ENCODE data around the gene CNTNAP2. TPM values are rescaled to one million over a fixed set of nuclear protein-coding genes. Genes with fewer than 3 reads are reported as not detected.
"Not testable (repeated sequence)": the region's sequence is repeated elsewhere in the genome, so short reads cannot be mapped to it uniquely, and the experiment has no call there.

The CNTNAP2 gene
- total RNA-seq, 2 donors from 2014 or later, result 0.37 TPM; not detected in 1

DNA sequence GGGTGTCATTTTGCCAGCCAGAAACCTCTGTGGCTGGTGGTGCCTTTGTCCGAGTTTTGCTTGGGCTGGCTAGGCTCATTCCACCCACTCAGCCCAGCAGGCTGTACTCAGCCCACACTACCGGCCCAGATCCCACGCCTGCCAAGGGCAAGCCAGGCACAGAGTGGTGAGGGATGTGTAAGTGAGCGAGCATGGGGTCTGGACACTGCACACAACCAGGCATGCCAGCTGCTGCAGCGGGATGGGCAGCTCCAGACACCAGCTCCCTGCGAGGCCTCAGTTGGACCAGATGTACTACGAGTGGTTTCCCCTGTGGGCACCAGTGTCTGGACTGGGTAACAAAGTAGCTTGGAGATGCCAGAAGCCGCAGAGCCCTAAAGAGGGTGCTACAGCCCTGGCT is 2339.8 kb downstream of the CNTNAP2 start:
- ATAC-seq (no peak), DNase-seq (no peak)

DNA sequence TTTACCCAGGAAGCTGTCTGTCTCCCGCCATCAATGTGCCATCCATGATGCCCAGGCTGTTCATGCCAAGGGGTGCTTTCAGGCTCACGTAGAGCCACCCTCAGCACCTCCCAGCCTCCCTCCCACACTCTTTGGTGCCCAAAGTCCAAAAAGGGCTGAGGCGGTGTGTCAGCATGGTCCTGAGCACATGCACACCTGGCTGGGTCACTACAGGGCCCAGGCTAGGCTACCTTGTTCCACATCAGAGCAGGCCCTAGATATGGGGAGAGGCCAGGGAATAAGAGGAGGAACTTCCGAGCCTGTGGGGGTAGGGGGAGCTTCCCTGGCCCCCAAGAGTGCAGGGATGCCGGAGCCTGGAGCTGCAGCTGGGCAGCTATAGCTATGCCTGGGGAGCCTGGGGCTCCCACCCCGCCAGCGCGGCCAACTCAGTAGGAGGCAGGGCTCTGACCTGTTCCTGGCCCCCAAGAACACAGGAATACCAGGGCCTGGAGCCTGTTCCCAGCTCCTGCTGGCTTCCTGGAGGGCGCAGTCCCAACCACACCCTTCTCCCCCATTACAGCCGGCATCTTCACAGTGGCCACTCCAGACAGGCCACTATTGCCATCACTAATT is 2340.8 kb downstream of the CNTNAP2 start:
- Mint-ChIP-seq H3K27me3 (peaks cover 30% of the 10 kb centered on the region), H3K36me3 (ENCODE audit: low read depth) (peaks cover under 1% of the 10 kb centered on the region), H3K4me1 (peaks cover 2% of the 10 kb centered on the region), H3K4me3 (no peak overlapping the region), H3K27ac (no peak overlapping the region)
- ATAC-seq (no peak), DNase-seq (no peak)
- H3K9me3 ChIP-seq (ENCODE audit: control insufficient read depth, low read length, poor library complexity, severe bottlenecking), result no peaks in the 10 kb centered on the region

More for the DNA sequence above, 2339.8 kb downstream of the CNTNAP2 start:
- H3K4me3 Mint-ChIP-seq, result no peak overlapping the region
- H3K27me3 Mint-ChIP-seq, result peaks cover 30% of the 10 kb centered on the region
- peaks cover 2% of the 10 kb centered on the region for H3K36me3 Mint-ChIP-seq (ENCODE audit: low read depth)
- H3K27ac Mint-ChIP-seq, result no peak overlapping the region
- peaks cover 2% of the 10 kb centered on the region for H3K4me1 Mint-ChIP-seq
- no peaks in the 10 kb centered on the region for H3K9me3 ChIP-seq (ENCODE audit: control insufficient read depth, low read length, poor library complexity, severe bottlenecking)

DNA sequence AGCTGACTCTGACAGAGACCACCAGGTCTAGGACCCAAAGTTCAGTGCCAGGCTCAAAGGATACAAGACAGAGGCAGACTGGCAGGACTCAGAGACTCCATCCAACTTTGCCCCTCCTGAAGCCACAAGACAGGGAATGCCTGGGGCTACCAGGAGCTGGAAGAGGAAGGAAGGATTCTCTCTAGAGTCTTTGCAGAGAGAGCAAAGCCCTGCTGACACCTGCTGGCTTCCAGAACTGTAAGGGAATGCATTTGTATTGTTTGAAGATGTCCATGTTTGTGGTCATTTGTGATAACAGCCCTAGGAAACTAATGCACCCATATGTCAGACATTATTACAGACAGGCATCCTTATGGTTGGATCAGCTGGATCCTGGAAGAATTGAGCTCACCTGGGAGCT is 2341.7 kb downstream of the CNTNAP2 start:
- H3K27me3 Mint-ChIP-seq, result peaks cover 30% of the 10 kb centered on the region
- no peak overlapping the region for H3K27ac Mint-ChIP-seq
- H3K4me1 Mint-ChIP-seq, result peaks cover 2% of the 10 kb centered on the region
- no peaks in the 10 kb centered on the region for H3K36me3 Mint-ChIP-seq (ENCODE audit: low read depth)
- H3K9me3 ChIP-seq (ENCODE audit: control insufficient read depth, low read length, poor library complexity, severe bottlenecking), result no peaks in the 10 kb centered on the region
- ATAC-seq (no peak), DNase-seq (no peak)
- no peak overlapping the region for H3K4me3 Mint-ChIP-seq

DNA sequence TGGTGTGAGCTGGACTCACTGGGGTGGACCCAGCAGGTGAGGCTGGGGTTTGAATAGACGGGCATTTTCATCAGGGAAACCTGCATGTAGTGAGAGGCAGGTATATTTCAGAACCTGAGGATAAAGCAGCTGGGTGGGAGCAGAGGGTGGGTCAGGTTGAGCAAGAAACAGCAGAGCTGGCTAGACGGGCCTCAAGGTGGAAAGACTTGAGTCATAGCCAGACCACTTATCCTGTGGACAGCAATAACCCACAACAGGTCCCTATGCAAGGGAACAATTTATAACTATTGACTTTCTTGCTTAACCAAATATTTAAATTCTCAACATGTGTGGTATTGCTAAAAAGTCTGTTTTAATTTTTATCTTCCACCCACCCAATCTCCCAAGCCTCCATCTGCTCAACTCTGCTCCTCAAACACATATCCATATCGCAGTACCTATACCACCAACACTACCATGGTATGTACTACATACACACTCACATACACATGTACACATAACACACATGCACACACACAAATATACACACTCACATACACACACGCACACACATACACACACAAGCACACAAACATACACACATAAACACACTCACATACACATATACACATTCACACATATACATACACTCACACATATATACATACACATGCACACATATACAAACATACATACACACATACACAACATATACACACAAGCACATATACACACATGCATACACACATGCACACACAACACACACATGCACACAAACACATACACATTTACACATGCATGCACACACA is 2345.0 kb downstream of the CNTNAP2 start:
- DNase-seq, result no peak
- H3K9me3 ChIP-seq (ENCODE audit: control insufficient read depth, low read length, poor library complexity, severe bottlenecking), result no peaks in the 10 kb centered on the region
- Mint-ChIP-seq H3K4me3 (no peak overlapping the region), H3K36me3 (ENCODE audit: low read depth) (no peaks in the 10 kb centered on the region), H3K4me1 (no peaks in the 10 kb centered on the region), H3K27ac (no peak overlapping the region), H3K27me3 (peaks cover 7% of the 10 kb centered on the region)
- no peak for ATAC-seq

DNA sequence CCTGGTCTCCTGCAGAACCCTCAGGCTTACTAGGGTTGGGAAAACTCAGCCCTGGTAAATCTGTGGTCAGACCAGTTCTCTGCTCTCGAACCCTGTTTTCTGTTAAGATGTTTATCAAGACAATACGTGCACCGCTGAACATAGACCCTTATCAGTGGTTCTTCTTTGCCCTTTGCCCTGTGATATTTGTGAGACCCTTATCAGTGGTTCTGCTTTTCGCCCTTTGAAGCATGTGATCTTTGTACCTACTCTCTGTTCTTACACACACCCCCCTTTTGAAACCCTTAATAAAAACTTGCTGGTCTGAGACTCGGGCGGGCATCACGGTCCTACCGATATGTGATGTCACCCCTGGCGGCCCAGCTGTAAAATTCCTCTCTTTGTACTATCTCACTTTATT is 2346.2 kb downstream of the CNTNAP2 start:
- not testable (repeated sequence) for DNase-seq; H3K27me3 Mint-ChIP-seq; H3K27ac Mint-ChIP-seq; H3K36me3 Mint-ChIP-seq (ENCODE audit: low read depth); H3K4me3 Mint-ChIP-seq; H3K9me3 ChIP-seq (ENCODE audit: control insufficient read depth, low read length, poor library complexity, severe bottlenecking); H3K4me1 Mint-ChIP-seq; ATAC-seq

DNA sequence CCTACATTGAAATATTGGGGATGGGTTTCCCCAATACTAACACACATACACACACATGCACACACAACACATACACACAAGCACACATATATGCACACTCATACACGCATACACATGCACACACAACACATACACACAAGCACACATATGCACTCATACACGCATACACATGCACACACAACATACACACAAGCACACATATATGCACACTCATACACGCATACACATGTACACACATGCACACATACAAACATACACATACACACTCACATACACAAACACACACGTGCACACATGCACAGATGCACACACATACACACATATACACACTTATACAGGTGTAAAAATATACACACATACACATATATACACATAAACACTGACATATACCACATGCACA is 2346.6 kb downstream of the CNTNAP2 start:
- no peaks in the 10 kb centered on the region for H3K36me3 Mint-ChIP-seq (ENCODE audit: low read depth)
- ATAC-seq (no peak), DNase-seq (no peak)
- H3K27ac Mint-ChIP-seq, result no peak overlapping the region
- no peak overlapping the region for H3K4me3 Mint-ChIP-seq
- H3K9me3 ChIP-seq (ENCODE audit: control insufficient read depth, low read length, poor library complexity, severe bottlenecking), result no peaks in the 10 kb centered on the region
- H3K4me1 Mint-ChIP-seq, result no peaks in the 10 kb centered on the region
- peaks cover 4% of the 10 kb centered on the region for H3K27me3 Mint-ChIP-seq

DNA sequence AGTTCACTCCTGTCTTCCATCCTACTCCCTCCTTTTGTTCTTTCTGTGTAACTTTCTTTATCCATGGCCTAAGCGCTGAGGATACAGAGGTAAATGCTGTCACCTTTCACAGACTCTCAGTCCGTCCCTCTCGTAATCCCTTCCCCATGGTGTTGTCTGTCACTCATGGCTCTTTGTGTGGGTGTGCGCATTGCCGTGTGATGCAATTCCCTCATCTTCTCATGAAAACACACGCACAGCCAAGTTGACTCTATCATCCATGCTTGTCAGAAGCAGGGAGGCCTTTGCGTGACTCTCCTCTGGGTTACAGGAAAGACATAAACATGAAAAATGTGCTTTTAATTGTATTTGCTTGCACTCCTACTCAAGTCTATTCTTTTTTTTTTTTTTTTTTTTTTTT is 2348.3 kb downstream of the CNTNAP2 start:
- no peaks in the 10 kb centered on the region for H3K36me3 Mint-ChIP-seq (ENCODE audit: low read depth)
- no peaks in the 10 kb centered on the region for H3K9me3 ChIP-seq (ENCODE audit: control insufficient read depth, low read length, poor library complexity, severe bottlenecking)
- H3K4me3 Mint-ChIP-seq, result no peak overlapping the region
- peaks cover 10% of the 10 kb centered on the region for H3K27me3 Mint-ChIP-seq
- no peaks in the 10 kb centered on the region for H3K4me1 Mint-ChIP-seq
- DNase-seq (no peak), ATAC-seq (no peak)
- H3K27ac Mint-ChIP-seq, result no peak overlapping the region

DNA sequence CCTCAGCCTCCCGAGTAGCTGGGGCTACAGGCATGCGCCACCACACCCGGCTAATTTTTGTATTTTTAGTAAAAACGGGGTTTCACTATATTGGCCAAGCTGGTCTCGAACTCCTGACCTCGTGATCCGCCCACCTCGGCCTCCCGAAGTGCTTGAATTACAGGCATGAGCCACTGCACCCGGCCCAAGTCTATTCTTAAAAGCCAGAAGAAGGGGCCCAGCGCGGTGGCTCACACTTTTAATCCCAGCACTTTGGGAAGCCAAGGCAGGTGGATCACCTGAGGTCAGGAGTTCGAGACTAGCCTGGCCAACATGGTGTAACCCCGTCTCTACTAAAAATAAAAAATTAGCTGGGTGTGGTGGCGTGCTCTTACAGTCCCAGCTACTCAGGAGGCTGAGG is 2348.8 kb downstream of the CNTNAP2 start:
- not testable (repeated sequence) for H3K9me3 ChIP-seq (ENCODE audit: control insufficient read depth, low read length, poor library complexity, severe bottlenecking); H3K4me1 Mint-ChIP-seq; H3K36me3 Mint-ChIP-seq (ENCODE audit: low read depth); H3K27ac Mint-ChIP-seq; ATAC-seq; H3K4me3 Mint-ChIP-seq; DNase-seq
- H3K27me3 Mint-ChIP-seq, result peaks cover 15% of the 10 kb centered on the region

DNA sequence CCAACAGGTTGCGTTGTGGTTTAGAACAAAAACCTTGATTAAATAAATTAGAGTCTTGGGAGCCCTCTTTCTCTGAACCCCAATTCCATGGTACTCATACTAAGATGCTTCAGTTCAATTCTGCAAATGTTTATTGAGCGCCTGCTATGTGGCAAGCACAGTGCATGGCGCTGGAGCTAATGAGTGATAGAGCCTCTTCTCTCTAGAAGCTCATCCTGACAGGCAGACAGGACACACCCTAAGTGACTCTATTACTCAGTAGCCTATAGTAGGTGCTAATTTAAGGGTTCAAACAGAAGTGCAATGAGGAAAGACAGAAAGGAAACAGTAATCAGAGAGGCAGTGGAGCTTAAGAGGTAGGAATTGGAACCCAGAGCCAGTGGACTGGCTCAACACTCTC is 2349.5 kb downstream of the CNTNAP2 start:
- no peak overlapping the region for H3K4me3 Mint-ChIP-seq
- no peaks in the 10 kb centered on the region for H3K4me1 Mint-ChIP-seq
- no peaks in the 10 kb centered on the region for H3K36me3 Mint-ChIP-seq (ENCODE audit: low read depth)
- DNase-seq (no peak), ATAC-seq (no peak)
- no peaks in the 10 kb centered on the region for H3K9me3 ChIP-seq (ENCODE audit: control insufficient read depth, low read length, poor library complexity, severe bottlenecking)
- no peak overlapping the region for H3K27ac Mint-ChIP-seq
- H3K27me3 Mint-ChIP-seq, result peaks cover 18% of the 10 kb centered on the region

DNA sequence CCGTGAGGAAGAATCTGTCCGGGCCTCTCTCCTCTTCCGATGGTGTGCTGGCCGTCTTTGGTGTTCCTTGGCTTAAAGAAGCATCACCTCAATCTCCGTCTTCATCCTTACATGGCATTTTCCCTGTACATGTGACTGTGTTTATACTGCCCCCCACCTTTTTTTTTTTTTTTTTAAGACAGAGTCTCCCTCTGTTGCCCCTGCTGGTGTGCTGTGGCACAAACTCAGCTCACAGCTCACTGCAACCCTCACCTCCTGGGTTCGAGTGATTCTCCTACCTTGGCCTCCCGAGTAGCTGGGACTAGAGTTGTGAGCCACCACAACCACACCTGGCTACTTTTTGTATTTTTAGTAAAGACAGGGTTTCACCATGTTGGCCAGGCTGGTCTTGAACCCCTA is 2352.1 kb downstream of the CNTNAP2 start:
- no peak overlapping the region for H3K4me3 Mint-ChIP-seq
- no peak for DNase-seq
- H3K9me3 ChIP-seq (ENCODE audit: control insufficient read depth, low read length, poor library complexity, severe bottlenecking), result no peaks in the 10 kb centered on the region
- peaks cover 31% of the 10 kb centered on the region for H3K27me3 Mint-ChIP-seq
- peaks cover 3% of the 10 kb centered on the region for H3K36me3 Mint-ChIP-seq (ENCODE audit: low read depth)
- no peaks in the 10 kb centered on the region for H3K4me1 Mint-ChIP-seq
- H3K27ac Mint-ChIP-seq, result no peak overlapping the region
- no peak for ATAC-seq
